HG03378 (cell line): ENCODE data around the gene ZDHHC14.
"Not testable (repeated sequence)": the region's sequence is repeated elsewhere in the genome, so short reads cannot be mapped to it uniquely, and the experiment has no call there.

Experiments
- ATAC-seq: cut with Tn5 transposase; IDR thresholded peaks from one replicate; pipeline ENCODE4 v1.9.1; 2021; ENCODE audit warnings: mild to moderate bottlenecking, moderate library complexity; ENCODE audit not compliant: unreplicated experiment

The ZDHHC14 gene

DNA sequence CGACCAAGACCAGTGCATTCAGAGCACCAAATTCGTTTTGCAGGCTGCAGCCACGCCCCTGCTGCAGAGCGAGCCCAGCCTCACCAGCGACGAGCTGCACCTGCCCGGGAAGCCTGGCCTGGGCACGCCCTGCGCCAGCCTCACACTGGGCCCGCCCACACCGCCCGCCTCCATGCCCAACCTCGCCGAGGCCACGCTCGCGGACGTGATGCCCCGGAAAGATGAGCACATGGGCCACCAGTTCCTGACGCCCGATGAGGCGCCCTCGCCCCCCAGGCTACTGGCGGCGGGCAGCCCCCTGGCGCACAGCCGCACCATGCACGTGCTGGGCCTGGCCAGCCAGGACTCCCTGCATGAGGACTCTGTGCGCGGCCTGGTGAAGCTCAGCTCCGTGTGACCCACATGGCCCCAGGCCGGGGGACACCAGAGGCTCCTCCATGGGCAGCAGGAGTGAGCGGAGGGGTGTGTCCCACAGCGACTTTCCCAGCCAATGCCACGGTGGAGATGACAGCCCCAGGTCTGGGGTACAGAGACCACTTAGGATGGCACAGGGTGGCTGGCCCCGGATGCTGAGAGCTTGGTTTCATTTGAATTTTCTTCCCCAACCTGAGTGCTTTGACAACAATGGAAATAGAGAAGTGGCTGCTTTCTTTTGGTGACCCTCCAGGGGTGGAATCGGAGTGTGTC lies 291.9 kb downstream of the ZDHHC14 start:
- no peak for ATAC-seq

DNA sequence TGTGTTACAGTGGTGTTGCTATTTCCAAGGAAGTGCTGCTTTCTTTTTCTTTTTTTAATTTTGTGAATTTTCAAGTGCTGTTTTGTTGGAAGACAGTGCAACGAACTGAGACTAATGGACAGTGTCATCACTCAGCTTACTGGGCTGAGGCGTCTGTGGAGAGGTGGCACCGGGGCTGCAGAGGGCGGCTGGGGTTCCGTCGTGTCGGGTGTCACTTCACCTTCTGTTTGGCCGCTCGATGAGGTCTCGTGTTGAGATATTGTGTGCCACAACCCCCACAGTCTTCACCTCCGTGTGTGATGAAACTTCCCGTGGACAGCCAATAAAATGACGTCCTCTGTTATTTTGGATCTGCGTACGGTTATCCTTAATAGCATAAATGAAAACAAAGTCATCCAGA lies 292.6 kb downstream of the ZDHHC14 start:
- no peak for ATAC-seq

DNA sequence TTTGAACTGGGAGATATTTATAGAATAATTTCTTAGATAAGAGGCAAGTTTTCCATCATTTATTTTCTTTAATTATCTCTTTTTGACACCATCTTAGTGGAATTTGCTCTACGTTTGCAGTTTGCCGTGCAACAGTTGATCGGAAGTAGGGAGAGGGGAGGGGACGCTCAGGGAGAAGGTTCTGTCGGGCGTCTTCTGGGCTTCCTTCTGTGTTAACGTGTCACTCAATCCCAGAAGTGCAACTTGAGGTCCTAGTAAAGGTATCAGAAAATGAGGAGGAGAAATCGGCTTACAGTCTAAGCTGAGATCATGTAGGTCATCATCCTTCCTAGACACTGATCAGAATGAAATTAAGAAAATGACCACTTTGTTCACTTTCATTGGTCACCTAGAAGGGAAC lies 293.1 kb downstream of the ZDHHC14 start:
- no peak for ATAC-seq

DNA sequence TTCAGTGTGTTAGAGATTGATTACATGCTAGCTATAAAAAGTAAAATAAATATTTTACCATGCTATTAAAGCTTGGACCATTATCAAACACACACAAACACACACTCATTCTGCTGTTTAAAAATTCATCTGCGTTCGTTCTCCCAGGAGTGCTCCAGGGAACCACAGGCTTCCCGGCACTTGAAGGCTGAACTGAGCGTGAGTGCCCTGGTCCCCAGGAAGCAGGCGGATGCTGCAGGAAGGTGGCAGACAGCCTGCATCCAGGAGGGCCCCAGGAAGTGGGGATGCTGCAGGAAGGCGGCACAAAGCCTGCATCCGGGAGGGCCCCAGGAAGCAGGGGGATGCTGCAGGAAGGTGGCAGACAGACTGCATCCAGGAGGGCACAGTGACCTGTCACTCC lies 294.8 kb downstream of the ZDHHC14 start:
- no peak for ATAC-seq

DNA sequence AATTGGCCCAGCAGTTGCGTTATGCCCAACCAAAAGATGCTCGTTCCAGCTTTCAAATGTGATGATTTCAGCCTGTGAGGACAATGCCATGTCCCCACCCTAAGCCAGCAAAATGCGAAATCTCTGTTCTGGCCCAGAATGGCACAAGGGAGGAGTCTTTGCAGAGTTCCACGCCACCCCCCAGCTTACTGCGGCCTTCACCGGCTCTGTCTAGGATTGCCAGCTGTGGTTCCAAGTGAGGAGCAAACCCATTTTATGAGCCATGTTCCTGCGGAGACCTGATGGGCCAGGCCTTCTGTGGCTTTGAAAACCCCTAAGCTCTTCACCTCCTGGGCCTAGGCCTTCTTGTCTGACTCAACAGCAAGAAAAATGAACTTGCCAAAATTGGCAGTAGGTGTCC lies 295.3 kb downstream of the ZDHHC14 start:
- ATAC-seq = no peak

DNA sequence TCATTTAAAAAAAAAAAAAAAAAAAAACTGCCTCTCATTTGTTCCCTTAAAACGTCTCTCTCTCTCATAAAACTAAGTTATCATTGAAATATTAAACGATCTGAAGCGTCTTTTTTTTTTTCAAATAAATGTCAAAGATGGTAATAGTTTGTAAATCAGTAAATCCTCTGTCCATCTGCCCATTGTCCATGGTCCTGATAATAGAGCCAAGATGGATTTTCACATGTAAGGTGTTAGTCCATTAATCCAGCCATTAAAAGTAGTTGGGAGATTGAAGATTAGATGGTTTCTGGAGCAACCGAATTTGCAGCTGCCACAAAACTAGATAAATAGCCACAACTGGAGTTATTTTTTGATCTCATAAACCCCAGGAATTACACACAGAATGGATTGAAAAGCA lies 296.2 kb downstream of the ZDHHC14 start:
- no peak for ATAC-seq

DNA sequence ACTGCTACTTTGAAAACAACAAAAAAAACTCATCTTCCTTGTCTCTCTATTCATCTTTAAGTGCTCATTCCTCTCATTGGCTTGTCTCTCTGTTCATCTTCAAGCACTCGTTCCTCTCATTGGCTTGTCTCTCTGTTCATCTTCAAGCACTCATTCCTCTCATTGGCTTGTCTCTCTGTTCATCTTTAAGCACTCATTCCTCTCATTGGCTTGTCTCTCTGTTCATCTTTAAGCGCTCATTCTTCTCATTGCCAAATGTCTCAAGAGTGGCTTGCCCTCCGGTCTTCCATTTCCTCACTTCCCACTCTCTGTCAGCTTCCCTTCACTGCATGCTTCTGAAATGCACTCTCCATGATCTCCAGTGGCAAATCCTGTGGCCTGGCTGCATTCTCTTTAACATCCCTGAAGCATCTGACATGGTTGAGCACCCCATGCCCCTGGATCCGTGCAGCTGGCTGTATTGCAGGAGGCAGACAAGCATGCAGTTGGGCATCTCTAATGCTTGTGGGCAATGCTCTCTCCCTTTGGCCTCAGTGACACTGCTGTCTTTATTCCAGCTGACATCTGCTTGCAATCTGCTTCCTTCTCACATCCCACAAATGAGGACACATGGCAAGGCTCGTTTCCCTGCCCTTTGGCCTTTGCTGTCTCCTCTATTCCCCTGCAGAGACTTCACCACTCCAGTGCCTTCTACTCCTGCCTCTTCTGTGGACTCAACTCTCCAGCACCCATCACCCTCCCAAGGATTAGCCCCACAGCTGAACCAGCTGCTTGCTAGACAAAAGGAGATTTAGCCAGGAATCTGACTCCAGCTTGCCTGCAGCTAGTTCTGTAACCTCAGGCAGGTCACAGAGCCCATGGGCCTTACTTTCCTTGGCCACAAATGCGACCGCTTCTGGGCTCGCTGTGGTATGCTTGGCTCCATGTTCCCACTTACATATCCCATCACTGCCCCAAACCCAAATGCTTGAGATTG lies 298.9 kb downstream of the ZDHHC14 start:
- ATAC-seq = no peak

DNA sequence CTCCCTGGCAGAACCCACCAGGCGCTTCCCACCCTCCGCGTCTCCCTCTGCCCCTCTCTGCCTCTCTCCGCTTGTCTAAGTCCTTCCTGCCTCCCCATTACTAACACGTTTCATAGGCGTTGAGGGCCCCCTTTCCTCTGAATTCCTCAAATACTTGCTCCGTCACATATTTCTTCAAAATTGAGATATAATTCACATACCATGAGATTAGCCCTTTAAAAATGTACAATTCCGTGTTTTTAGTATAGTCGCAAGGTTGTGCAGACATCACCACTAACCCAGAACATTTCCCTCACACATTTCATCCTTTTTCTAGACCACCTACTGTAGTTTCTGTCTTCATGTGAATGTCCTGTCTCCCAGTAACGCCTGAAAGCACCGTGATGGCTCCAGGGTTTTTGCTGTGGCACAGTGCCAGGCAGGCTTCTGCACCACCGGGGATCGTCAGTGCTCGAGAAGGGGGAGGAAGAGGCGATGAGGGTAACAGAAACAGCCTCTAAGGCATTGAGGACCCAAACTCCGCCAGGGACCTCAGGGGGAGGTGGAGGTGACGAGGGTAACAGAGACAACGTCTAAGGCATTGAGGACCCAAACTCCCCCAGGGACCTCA lies 300.2 kb downstream of the ZDHHC14 start:
- ATAC-seq = no peak

DNA sequence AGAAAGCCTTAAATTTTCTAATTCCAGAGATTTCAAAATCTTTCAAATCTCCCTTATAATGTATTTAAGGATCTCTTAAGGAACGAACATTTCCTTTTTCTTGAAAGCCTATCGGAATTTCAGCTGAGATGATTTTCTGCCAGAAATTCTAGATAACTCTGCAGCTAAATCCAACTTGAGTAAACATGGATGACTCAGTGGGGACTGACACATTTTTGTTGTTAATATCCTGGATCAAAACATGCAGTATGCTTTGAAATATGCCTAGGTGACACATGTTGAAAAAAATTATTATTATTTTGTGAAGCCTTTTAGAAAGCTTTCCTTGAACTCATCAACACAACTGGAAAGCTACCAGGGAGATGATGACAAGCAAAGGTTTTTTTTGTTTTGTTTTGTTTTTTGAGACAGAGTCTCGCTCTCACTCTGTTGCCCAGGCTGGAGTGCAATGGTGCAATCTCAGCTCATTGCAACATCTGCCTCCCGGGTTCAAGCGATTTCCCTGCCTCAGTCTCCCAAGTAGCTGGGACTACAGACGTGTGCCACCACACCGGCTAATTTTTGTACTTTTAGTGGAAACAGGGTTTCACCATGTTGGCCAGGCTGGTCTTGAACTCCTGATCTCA lies 302.0 kb downstream of the ZDHHC14 start:
- ATAC-seq = no peak

DNA sequence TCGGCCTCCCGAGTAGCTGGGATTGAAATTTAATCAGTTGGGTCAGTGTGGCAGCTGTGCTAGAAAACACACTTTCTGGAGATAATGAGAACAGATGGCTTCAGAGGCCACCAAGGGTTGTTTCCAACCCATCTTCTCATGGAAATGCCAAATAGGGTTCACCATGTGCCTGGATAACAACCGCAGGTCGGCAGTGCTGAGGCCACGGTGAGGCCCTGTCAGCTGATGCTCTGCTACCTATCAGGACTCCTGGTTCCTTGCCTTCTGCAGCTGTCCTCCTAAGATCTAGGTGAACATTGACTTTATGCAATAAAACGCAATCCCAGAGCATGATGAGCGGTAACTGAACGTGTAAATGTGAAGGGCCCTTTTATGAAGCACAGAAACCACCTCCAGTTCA lies 302.7 kb downstream of the ZDHHC14 start:
- ATAC-seq = no peak

DNA sequence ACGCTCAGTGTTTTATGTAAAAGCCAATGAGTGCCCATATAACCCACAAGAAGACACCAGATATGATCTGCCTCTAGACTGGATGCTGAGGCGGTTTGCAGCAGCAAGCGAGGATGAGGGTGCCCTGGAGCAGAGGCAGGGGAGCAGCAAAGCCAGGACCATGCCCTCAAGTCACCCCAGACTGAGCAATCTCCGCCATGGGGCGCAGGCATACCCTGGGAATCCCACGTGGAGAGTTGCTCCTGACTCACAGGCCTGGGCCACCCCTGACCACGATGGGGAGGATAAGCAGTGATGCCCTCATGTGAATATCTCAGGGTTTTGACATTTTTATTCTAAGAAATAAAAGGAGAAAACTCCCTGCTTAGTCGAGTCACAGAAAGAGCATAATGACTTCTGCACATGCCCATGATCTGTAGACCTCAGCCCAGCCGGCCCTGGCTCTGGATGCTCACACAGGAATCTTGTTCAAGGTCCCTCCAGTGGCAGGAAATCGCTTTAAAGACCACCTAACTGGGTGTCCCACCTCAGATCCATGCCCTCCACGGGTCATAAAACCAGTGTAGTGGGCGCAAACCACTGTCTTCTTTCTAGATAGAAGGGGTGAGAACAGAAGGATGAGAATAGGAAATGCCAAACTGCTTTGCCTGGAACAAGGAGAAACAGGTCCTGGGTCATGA lies 303.8 kb downstream of the ZDHHC14 start:
- ATAC-seq = no peak

DNA sequence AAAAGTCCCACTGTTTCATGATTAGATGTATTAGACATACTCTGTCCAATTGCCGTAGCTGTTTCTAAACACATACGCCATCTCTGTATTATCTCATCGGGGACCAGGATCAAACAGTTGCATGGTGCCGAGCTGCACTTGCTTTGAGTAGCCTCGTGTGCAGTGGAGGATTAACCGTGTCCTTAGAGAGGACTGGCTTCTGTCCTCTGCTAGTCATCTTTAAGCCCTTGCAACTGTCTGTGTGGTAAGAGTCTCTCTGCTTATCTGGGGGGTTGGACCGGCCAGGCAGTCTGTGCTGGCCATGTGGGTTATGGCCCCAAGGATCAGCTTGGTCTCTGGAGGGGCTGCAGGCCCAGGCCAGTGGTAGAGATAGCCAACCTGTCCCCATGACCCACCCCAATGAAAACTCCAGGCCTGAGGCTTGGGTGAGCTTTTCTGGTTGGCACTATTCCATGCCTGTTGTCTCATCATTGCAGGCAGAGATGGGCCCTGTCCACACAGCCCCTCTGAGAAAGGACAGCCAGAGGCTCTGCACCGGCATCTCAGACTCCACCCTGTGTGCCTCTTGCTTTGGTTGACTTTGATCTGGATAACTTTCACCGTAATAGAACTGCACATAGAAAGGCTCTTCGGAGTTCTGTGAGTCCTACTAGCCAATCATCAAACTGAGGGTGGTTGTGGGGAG lies 304.7 kb downstream of the ZDHHC14 start:
- ATAC-seq = no peak

DNA sequence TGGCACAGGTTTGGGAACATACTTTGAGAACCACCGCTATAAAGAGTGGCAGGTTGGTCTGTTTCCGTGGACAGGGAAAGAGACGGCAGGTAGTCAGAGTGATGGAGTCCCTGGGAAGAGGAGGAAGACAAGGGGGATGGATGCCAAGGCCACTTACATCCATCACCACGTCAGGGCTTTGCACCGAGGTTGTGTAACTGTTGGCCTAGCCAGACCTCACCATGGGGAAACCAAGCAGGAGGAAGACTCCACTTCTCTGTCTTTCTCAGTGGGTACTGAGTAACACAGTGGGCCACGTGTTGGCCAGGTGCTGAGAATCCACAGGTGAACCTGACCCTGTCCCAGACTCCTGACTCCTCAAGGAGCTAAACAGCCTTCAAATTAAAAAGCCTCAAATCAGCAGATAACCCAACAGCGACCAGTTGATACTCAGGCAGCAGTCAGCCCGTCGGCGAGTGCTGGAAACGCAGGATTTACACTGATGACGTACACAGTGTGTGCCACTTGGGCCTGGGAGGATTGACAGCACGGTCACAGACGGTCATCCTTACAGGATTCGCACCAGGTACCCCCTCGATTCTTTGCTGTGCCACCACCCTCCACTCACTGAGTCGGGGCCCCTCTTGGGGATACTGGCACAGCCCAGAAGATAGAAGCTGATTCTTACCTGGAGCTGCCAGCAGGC lies 307.4 kb downstream of the ZDHHC14 start:
- ATAC-seq = no peak

DNA sequence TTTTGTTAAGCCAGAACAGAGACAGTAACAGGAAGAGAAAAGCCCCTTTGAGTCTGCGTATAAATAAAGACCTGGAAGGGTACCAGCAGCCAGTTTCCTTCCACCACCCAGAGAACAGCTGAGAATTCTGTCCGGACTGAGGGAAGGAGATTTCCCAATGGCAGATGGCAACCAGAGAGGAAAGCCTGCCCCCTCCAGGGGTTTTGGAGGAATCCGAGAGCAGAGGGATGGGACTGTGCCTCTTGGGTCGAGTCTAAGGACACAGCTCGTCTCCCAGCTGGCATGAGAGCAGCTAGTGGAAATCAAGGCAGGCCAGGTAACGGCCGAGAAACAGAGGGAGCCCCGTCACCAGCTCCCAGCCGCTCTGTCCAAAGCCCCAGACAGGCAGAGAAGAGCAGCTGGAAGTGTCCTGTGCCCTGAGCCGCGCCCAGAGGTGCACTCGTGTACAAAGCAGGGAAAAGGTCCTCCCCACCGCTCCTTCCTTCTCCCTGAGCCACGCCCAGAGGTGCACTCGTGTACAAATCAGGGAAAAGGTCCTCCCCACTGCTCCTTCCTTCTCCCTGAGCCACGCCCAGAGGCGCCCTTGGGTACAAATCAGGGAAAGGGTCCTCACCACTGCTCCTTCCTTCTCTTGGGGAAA lies 308.1 kb downstream of the ZDHHC14 start:
- ATAC-seq = no peak

DNA sequence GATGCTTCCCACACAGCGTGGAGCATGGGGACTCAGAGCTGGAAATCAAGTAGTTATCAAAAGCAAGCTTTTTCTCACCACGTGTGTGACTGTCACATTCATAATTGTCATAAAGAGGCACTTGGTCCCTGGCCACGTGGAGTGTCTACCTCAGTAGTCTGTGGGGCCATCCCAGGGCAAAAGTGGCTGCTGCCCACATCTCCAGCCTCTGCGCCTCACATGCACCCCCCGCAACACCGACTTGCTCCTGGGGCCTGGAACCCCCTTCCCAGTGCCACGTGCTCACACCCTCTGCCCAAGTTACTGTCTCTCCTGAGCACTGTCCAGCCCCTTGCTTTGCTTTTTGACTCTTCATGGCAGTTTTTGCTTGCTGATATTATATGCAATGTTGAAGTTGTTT lies 308.9 kb downstream of the ZDHHC14 start:
- no peak for ATAC-seq

DNA sequence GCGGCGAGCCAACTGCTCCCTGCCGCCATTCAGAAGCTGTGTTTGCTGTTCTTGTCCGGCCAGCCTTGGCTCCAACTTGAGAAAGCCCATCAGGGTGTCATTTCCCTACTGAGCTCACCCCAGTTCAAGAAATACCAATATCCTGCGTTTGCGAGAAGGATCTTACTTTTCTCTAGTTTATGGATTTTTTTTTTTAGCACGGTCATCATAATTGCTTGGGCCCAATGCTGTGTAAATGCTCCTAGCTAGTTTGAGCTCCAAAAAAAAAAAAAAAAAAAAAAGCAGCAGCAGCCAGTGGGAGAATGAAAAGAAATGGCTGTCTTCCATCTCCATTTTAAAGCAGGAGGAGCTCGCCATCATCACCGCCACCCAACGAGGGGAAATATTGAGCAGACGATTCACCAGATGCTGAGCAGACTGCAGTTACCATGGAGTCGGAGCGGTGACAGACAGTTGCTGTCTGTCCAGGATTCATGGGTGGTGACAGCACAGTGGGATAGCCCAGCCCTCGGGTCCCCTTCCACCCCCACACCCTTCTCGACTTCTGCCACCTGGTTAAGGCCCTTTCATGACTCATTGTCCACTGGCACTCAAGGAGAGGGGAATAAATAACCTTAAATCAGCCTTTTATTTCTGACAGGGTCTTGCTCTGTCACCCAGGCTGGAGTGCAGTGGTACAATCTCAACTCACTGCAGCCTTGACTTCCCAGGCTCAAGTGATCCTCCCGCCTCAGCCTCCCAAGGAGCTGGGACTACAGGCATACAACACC lies 309.6 kb downstream of the ZDHHC14 start:
- ATAC-seq = no peak

DNA sequence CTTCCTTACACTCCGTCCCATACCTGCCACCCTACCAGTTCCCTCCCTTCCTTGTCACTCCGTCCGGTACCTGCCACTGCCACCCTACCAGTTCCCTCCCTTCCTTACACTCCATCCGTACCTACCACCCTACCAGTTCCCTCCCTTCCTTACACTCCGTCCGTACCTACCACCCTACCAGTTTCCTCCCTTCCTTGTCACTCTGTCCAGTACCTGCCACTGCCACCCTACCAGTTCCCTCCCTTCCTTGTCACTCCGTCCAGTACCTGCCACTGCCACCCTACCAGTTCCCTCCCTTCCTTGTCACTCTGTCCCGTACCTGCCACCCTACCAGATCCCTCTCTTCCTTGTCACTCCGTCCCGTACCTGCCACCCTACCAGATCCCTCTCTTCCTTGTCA lies 310.6 kb downstream of the ZDHHC14 start:
- ATAC-seq = not testable (repeated sequence)

DNA sequence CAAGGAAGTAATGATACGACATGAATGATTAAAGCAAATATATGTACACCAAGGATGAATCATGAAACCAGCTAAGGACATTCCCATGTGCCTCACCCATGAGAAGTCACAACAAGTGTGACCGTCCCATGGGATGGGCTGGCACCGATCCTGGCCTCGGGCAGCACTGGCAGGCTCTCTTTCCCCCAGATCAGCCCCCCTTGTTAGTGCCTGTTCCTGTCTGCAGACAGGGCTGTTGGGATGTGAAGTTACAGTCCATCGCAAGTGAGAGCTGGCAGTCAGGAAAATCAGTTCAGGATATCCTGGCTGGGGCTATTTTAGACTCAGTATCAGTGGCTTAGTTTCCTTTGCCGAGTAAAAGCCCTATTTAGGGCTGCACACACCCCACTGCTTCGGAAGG lies 312.9 kb downstream of the ZDHHC14 start:
- no peak for ATAC-seq
